ENCODE measurements around the gene SQSTM1.

Gene SQSTM1

DNA sequence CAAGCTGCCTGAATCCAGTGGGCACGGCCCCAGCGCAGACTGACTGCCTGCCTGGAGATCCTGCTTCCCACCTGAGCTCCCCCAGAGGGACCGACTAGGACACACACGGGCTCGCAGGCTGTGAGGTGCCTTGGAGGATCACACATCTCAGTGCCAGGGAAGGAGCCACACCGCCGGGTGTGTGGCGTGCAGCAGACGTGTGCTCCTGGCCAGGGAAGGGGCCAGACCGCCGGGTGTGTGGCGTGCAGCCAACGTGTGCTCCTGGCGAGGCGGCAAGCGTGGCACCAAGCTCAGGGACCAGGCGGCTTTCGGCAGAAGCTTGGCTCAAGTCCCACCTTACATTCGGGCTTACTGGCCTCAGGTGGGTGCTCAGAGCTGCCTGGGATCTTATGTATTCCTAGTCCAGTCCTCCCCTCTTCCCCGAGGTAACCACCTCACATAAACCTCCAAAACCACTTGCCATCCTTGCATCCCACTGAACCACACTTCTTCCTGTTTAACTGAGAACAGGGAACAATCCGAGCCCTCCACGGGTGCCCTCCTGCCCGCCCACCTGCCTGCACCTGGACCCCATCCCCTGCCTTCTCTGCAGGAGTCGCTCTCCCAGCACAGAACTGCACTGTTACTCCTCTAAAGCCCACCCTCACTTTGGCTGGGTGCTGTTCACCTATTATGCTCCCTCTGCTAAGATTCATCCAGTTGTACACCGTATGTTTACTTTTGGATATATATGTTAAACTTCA lies 60.3 kb downstream of the SQSTM1 start:
- TF ChIP-seq CTCF (IDR thresholded peaks at IDR 0.05; ENCODE audit: extremely low read depth, insufficient read depth, missing control alignments) = no peak
- no peak for DNase-seq (ENCODE audit: low spot score)
- in situ Hi-C loops (cut with MboI; ENCODE audit: low pct_unique_long_range_greater_than_20kb, low sequenced_read_pairs, unreplicated experiment) = no loop called here

DNA sequence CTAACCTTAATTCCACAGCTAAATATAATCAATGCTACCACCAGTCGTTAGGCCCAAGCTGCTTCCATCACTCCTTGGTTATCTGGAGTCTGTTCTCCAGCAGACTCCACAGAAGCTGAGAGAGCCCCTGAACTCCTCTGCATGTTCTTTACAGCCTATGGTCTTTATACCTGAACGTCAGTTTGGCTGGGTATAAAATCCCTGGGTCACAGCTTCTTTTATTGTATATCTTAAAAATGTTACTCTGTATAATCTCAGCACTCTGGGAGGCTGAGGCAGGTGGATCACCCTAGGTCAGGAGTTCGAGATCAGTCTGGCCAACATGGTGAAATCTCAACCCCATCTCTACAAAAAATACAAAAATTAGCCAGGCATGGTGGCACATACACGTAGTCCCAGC lies 61.6 kb downstream of the SQSTM1 start:
- no peak for DNase-seq (ENCODE audit: low spot score)
- in situ Hi-C loops (cut with MboI; ENCODE audit: low pct_unique_long_range_greater_than_20kb, low sequenced_read_pairs, unreplicated experiment) = no loop called here
- TF ChIP-seq CTCF (IDR thresholded peaks at IDR 0.05; ENCODE audit: extremely low read depth, insufficient read depth, missing control alignments) = no peak

GRCh38 chr5:179883163-179883562 lies 62.5 kb downstream of the SQSTM1 start:
- TF ChIP-seq CTCF (IDR thresholded peaks at IDR 0.05; ENCODE audit: extremely low read depth, insufficient read depth, missing control alignments) = no peak
- DNase-seq (ENCODE audit: low spot score) = no peak
- in situ Hi-C loops (cut with MboI; ENCODE audit: low pct_unique_long_range_greater_than_20kb, low sequenced_read_pairs, unreplicated experiment) = no loop called here

- no peak for DNase-seq (ENCODE audit: low spot score)
- in situ Hi-C loops (cut with MboI; ENCODE audit: low pct_unique_long_range_greater_than_20kb, low sequenced_read_pairs, unreplicated experiment) = no loop called here
- TF ChIP-seq CTCF (IDR thresholded peaks at IDR 0.05; ENCODE audit: extremely low read depth, insufficient read depth, missing control alignments) = no peak
These were observed 64.9 kb downstream of the SQSTM1 start for GRCh38 chr5:179885491-179886090.

DNA sequence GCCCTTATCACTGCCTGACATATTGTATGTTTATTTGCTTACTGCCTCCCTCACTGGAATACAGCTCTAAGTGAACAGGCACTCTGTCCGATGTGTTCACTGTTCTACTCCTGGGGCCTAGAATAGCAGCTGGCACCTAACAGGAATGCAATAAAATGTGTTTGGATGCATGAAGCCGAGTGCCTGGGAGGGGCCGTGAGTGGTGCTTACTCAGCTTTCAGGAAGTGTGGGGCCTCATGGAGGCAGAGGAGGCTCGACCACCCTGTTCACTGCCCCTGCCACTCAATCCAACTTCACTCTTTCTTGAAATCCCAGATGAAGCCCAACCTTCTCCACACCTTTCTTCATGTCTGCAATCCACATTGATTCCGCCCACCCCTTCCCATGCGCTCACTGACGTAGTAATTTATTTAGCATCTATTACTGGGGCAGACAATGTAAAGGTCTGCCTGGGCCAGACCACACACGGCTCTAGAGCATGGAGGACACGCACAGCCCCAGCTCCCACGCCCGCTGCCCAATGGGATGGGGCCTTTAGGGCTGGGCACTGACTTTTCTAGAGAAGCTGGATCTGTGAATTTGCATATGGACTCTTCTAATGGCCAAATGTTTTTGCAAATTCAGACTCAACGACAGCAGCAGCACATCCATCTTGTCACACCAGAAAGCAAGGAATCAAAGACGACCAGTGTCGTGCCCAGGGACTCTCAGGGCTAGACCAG lies 65.6 kb downstream of the SQSTM1 start:
- in situ Hi-C loops (cut with MboI; ENCODE audit: low pct_unique_long_range_greater_than_20kb, low sequenced_read_pairs, unreplicated experiment) = no loop called here
- no peak for DNase-seq (ENCODE audit: low spot score)
- no peak for TF ChIP-seq CTCF (IDR thresholded peaks at IDR 0.05; ENCODE audit: extremely low read depth, insufficient read depth, missing control alignments)

GRCh38 chr5:179887095-179887494 lies 66.4 kb downstream of the SQSTM1 start:
- TF ChIP-seq CTCF (IDR thresholded peaks at IDR 0.05; ENCODE audit: extremely low read depth, insufficient read depth, missing control alignments) = no peak
- no peak for DNase-seq (ENCODE audit: low spot score)
- in situ Hi-C loops (cut with MboI; ENCODE audit: low pct_unique_long_range_greater_than_20kb, low sequenced_read_pairs, unreplicated experiment) = no loop called here

Measured in GM13977 (cell line).